ENCODE results near the gene CORO2A. TPM values are rescaled to one million over a fixed set of nuclear protein-coding genes. Genes with fewer than 3 reads are reported as not detected.

The CORO2A gene
- total RNA-seq, 2 experiments from 2014 or later: 6.8 to 8.5 TPM

- Histone ChIP-seq H3K4me3 (ENCODE audit: low read length) (no peak overlapping the region), H3K4me1 (ENCODE audit: insufficient read depth, low read length) (peaks cover 95% of the 10 kb centered on the region), H3K27me3 (ENCODE audit: control insufficient read depth in 1 of 2, insufficient read depth in 2 of 2, low read length in 2 of 2) (no peaks in the 10 kb centered on the region), H3K9me3 (ENCODE audit: control insufficient read depth in 1 of 2, insufficient read depth in 1 of 2, low read length in 2 of 2) (no peaks in the 10 kb centered on the region), H3K27ac (ENCODE audit: low read depth in 1 of 2, low read length in 2 of 2) (peak overlapping the region in 1 of 2 donors; percentile 28), H3K36me3 (ENCODE audit: insufficient read depth, low read length) (peaks cover 63% of the 10 kb centered on the region)
- peak overlapping the region; percentile 22 for H3K4me3 Mint-ChIP-seq
- H3K27ac Mint-ChIP-seq: peak overlapping the region; percentile 91
- ATAC-seq (ENCODE audit: poor library complexity) (no peak), DNase-seq (peak in 9 of 14 experiments; percentile 32 to 78 (median 41))
- H3K4me1 Mint-ChIP-seq (ENCODE audit: low read depth): peaks cover 81% of the 10 kb centered on the region
- no peaks in the 10 kb centered on the region for H3K27me3 Mint-ChIP-seq
- peaks cover 66% of the 10 kb centered on the region for H3K36me3 Mint-ChIP-seq (ENCODE audit: low read depth)
- POLR2A ChIA-PET: interaction anchor here (0.6 to 6.4 kb wide), 9 partner anchors 11 to 159 kb away, joined by 3 to 138 read pairs (median 3); partner anchors contain the start of gene TRIM14
- CTCF ChIA-PET: interaction anchor here (0.9 to 5.2 kb wide), 5 partner anchors 11 to 174 kb away, joined by 3 to 20 read pairs (median 5); partner anchors contain the start of gene TRIM14
- no peaks in the 10 kb centered on the region for H3K9me3 Mint-ChIP-seq
- intact Hi-C loops (cut with DNase I, micrococcal nuclease): no loop called here
- TF ChIP-seq CTCF (IDR thresholded peaks at IDR 0.05): no peak
Measured at GRCh38 chr9:98097836-98098235, 94.6 kb downstream of the CORO2A start.

GRCh38 chr9:98096091-98096490 is 96.3 kb downstream of the CORO2A start:
- TF ChIP-seq CTCF (IDR thresholded peaks at IDR 0.05): no peak
- Mint-ChIP-seq H3K9me3 (no peaks in the 10 kb centered on the region), H3K36me3 (ENCODE audit: low read depth) (peaks cover 71% of the 10 kb centered on the region), H3K27me3 (no peaks in the 10 kb centered on the region), H3K27ac (peak overlapping the region; percentile 91), H3K4me3 (no peak overlapping the region), H3K4me1 (ENCODE audit: low read depth) (peaks cover 71% of the 10 kb centered on the region)
- no peak for DNase-seq
- CTCF ChIA-PET: interaction anchor here (5.2 kb wide), 1 partner anchor 22 kb away, joined by 20 read pairs; the partner anchor contains the start of gene TRIM14
- POLR2A ChIA-PET: interaction anchor here (1.2 to 6.4 kb wide), 2 partner anchors 24 to 160 kb away, joined by 4 to 138 read pairs; partner anchors contain the start of genes TBC1D2 and TRIM14
- Histone ChIP-seq H3K27ac (ENCODE audit: low read depth in 1 of 2, low read length in 2 of 2) (no peak overlapping the region), H3K4me1 (ENCODE audit: insufficient read depth, low read length) (peaks cover 80% of the 10 kb centered on the region), H3K4me3 (ENCODE audit: low read length) (no peak overlapping the region), H3K36me3 (ENCODE audit: insufficient read depth, low read length) (peaks cover 77% of the 10 kb centered on the region), H3K27me3 (ENCODE audit: control insufficient read depth in 1 of 2, insufficient read depth in 2 of 2, low read length in 2 of 2) (no peaks in the 10 kb centered on the region), H3K9me3 (ENCODE audit: control insufficient read depth in 1 of 2, insufficient read depth in 1 of 2, low read length in 2 of 2) (no peaks in the 10 kb centered on the region)
- no peak for ATAC-seq (ENCODE audit: poor library complexity)
- intact Hi-C loops (cut with DNase I, micrococcal nuclease): no loop called here

- peaks cover 82% of the 10 kb centered on the region for H3K36me3 ChIP-seq (ENCODE audit: insufficient read depth, low read length)
- DNase-seq (peak in 1 of 14 experiments; percentile 22), ATAC-seq (ENCODE audit: poor library complexity) (no peak)
- ChIA-PET POLR2A (no interaction called here), CTCF (no interaction called here)
- TF ChIP-seq CTCF (IDR thresholded peaks at IDR 0.05): no peak
- Mint-ChIP-seq H3K27me3 (no peaks in the 10 kb centered on the region), H3K27ac (peak overlapping the region; percentile 69), H3K36me3 (ENCODE audit: low read depth) (peaks cover 78% of the 10 kb centered on the region), H3K4me1 (ENCODE audit: low read depth) (peaks cover 70% of the 10 kb centered on the region), H3K4me3 (no peak overlapping the region), H3K9me3 (no peaks in the 10 kb centered on the region)
- H3K4me3 ChIP-seq (ENCODE audit: low read length): no peak overlapping the region
- H3K27me3 ChIP-seq (ENCODE audit: control insufficient read depth in 1 of 2, insufficient read depth in 2 of 2, low read length in 2 of 2): no peaks in the 10 kb centered on the region
- H3K4me1 ChIP-seq (ENCODE audit: insufficient read depth, low read length): peaks cover 76% of the 10 kb centered on the region
- no peaks in the 10 kb centered on the region for H3K9me3 ChIP-seq (ENCODE audit: control insufficient read depth in 1 of 2, insufficient read depth in 1 of 2, low read length in 2 of 2)
- intact Hi-C loops (cut with DNase I, micrococcal nuclease): no loop called here
- H3K27ac ChIP-seq (ENCODE audit: low read depth in 1 of 2, low read length in 2 of 2): no peak overlapping the region
Measured at GRCh38 chr9:98095401-98095800, 97.0 kb downstream of the CORO2A start.
